ENCODE measurements around the gene ALOX12B. TPM values are rescaled to one million over a fixed set of nuclear protein-coding genes. Genes with fewer than 3 reads are reported as not detected.
"Not testable (repeated sequence)": the region's sequence is repeated elsewhere in the genome, so short reads cannot be mapped to it uniquely, and the experiment has no call there.

Gene ALOX12B
- polyA plus RNA-seq, 12 donors, result 0.09 to 0.66 (median 0.49) TPM; not detected in 9

DNA sequence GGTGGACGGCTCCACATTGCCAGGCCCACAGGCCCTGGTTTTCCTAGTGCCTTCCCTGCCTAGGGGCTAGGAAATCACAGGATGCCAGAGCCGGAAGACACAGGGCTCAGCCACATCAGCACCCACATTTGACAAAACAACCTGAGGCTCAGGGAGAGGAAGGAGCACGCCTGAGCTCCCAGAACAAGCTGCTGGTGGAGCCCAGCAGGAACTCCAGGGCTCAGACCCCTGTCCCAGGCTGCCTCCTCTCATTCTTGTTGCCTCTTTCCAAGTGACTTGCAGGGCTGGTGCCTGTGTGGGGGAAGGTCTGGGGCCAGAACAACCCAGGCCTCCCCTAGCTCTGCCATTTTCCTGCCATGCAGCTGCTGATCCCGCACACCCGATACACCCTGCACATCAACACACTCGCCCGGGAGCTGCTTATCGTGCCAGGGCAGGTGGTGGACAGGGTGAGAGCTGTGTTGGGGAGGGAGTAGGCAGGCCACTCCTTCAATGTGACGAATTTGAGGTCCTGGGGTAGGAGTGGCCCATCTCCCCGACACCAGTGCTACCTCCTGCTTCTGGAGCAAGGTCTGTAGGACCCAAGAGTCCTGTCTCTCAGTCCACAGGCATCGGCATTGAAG is 41.1 kb downstream of the ALOX12B start:
- DNase-seq, result no peak

GRCh38 chr17:8044819-8045810 is 42.4 kb downstream of the ALOX12B start:
- DNase-seq, result no peak

DNA sequence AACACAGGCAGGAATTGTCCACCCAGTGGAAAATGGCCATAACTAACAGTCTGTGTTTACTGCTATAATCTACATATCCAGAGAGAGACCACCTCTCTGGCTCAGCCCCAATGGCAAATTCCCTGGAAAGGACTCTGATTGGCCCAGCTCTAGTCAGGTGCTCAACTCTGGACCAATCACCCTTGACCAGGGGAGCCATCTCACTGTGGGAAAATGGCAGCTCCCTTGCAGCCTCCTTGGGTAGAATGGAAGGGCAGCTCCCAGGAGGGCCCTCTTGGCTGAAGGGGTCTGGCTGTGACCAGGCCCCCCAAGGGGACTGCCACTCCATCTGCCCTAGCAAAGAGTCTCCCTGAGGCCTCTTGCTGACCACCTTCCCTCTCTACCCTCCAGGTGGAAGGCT is 45.5 kb downstream of the ALOX12B start:
- no peak for DNase-seq

GRCh38 chr17:8041249-8041928 is 46.1 kb downstream of the ALOX12B start:
- DNase-seq, result no peak

DNA sequence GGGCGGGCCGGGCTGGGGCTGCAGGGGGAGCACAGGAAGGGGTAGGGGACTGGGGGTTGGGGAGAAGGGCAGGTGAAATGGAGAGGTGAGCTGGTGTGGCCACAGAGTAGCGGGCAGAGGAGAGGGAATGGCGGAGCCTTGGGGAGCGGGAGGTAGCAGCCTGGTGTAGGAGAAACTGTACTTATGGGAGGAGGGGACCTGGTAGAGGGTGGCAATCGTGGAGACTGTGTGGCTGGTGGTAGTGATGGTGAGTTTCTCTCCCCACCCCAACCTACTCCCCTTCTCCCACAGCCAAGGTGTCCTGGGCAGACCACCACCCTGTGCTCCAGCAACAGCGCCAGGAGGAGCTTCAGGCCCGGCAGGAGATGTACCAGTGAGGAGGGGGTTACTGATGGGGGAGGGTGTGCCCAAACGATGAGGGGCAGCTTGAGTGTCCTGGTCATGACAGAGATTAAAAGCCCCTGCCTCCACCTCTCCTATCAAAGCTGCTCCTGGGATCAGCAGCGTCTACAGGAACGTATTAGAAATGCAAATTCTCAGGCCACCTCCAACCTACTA is 47.8 kb downstream of the ALOX12B start:
- no peak for DNase-seq

- no peak for DNase-seq
Observed at GRCh38 chr17:8038954-8039610, 48.4 kb downstream of the ALOX12B start, which contains the start of gene ALOX15B. Gene ALOX15B, plus strand, starts transcription at chr17:8039059. Its CDS starts 97 bp downstream, at chr17:8039156.

GRCh38 chr17:8032442-8032841 is 55.1 kb downstream of the ALOX12B start:
- DNase-seq, result no peak

GRCh38 chr17:8031950-8032349 is 55.6 kb downstream of the ALOX12B start:
- no peak for DNase-seq

GRCh38 chr17:8031261-8031661 is 56.3 kb downstream of the ALOX12B start:
- DNase-seq, result no peak

DNA sequence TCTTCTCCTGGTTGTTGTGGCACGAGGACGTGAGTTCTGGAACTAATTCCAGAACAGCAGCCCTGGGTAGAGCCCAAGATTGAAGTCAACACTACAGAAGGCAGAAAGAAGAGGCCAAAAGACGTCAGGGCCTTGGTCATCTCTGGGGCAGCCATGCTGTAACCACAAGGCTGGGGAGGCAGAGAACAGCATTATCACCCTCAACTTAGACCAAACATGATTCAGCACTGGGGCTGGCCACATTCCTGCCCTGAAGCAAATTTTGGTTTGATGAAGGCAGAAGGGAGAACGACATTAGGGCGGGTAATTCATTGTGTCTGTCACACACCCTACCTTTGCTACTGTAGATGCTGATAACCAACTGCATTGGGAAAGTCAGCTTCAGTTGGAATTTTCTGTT is 58.4 kb downstream of the ALOX12B start:
- no peak for DNase-seq

DNA sequence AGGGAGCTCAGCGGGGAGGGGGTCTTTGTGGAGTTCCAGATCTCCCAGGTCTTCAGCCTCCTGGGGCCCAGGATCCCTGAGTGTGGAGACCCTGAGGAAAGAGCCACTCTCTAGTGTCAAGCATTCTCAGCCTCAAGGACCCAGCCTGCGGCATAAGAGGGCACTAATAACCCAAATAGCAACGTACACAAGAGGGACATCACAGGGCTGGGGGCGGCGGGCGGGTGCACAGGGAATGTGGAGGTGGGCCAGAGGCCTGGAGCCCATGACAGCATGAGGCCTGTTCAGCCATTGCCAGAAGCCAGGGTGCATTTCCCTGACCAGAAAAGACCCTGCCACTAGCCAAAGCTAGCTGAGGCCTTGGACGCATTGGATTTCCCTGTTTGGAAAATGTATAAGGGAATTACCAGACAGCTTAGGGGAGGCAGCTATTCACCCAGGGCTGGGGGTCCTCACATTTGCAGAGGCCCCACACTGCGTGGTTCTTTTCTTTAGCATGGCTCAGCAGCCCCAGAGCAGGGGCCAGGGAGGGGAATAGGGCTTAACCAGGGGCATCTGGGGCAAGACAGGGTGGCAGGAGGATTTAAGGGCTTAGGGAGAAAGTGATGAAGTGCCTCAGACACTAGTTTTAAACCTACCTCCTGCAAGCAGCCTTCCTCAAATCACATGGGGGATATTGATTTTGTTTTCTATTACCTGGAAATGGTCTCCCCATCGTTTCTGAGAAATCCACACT is 62.2 kb downstream of the ALOX12B start:
- DNase-seq, result no peak

DNA sequence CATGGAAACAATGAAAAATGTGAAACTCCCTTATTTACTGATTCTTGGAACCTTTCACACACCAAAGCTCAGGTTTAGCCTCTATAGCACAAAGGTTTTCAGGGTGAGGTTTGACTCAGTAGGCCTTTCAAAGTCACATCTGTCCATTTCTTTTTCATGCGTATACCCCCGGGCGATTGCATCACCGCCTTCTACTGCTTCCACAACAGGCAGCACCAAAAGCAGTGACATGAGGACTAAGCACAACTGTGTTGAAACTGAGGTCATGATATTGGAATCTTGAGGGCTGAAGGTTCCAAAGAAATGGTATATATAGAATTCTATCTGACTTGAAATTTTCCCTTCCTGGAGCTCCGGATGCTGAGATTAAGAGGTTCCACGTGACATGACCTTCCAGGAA is 63.4 kb downstream of the ALOX12B start:
- not testable (repeated sequence) for DNase-seq

Other genes starting within 250 kb of the ALOX12B start
- gene TMEM88, start 232.7 kb downstream of the ALOX12B start, polyA plus RNA-seq (ENCODE audit: insufficient read length in 12 of 12), result 10 to 100 TPM in 11 of 12 donors, not detected in 1; 14.1 to 29.0 (median 20.2) TPM
- gene NAA38, start 230.2 kb downstream of the ALOX12B start, polyA plus RNA-seq (ENCODE audit: insufficient read length in 12 of 12), result 10 to 100 TPM in 11 of 12 donors, not detected in 1; 34.8 to 74.9 (median 41.8) TPM
- gene CYB5D1, start 229.7 kb downstream of the ALOX12B start, polyA plus RNA-seq (ENCODE audit: insufficient read length in 12 of 12), result 10 to 100 TPM in 4 of 12 donors, 1 to 10 TPM in 7, not detected in 1; 6.7 to 14.1 (median 8.7) TPM
- gene CHD3, start 198.9 kb downstream of the ALOX12B start, polyA plus RNA-seq (ENCODE audit: insufficient read length in 12 of 12), result 100 to 1,000 TPM in 2 of 12 donors, 10 to 100 TPM in 9, not detected in 1; 56.4 to 524 (median 74.2) TPM
- 1 to 10 TPM in 10 of 12 donors, not detected in 2; 2.4 to 4.8 (median 3.0) TPM for gene RNF227, start 171.4 kb downstream of the ALOX12B start, polyA plus RNA-seq (ENCODE audit: insufficient read length in 12 of 12)
- 10 to 100 TPM in 1 of 12 donors, 1 to 10 TPM in 9, not detected in 2; 2.5 to 18.8 (median 6.0) TPM for gene KCNAB3, start 157.9 kb downstream of the ALOX12B start, polyA plus RNA-seq (ENCODE audit: insufficient read length in 12 of 12)
- gene TRAPPC1, start 155.8 kb downstream of the ALOX12B start, polyA plus RNA-seq (ENCODE audit: insufficient read length in 12 of 12), result 10 to 100 TPM in 11 of 12 donors, not detected in 1; 76.1 to 93.9 (median 82.4) TPM
- gene CNTROB, start 155.5 kb downstream of the ALOX12B start, polyA plus RNA-seq (ENCODE audit: insufficient read length in 12 of 12), result 10 to 100 TPM in 11 of 12 donors, not detected in 1; 24.9 to 62.8 (median 31.2) TPM
- under 1 TPM in 3 of 12 donors, not detected in 9; 0.04 to 0.15 (median 0.05) TPM for gene GUCY2D, start 85.1 kb downstream of the ALOX12B start, polyA plus RNA-seq (ENCODE audit: insufficient read length in 12 of 12)
- 1 to 10 TPM in 1 of 12 donors, under 1 TPM in 9, not detected in 2; 0.18 to 1.2 (median 0.28) TPM for gene ALOX15B, start 48.7 kb downstream of the ALOX12B start, polyA plus RNA-seq (ENCODE audit: insufficient read length in 12 of 12)
- gene ALOXE3, start 30.8 kb upstream of the ALOX12B start, polyA plus RNA-seq (ENCODE audit: insufficient read length in 12 of 12), result under 1 TPM in 3 of 12 donors, not detected in 9; 0.08 to 0.37 (median 0.22) TPM
- under 1 TPM in 3 of 12 donors, not detected in 9; 0.12 to 0.29 (median 0.14) TPM for gene HES7, start 36.4 kb upstream of the ALOX12B start, polyA plus RNA-seq (ENCODE audit: insufficient read length in 12 of 12)
- 100 to 1,000 TPM in 1 of 12 donors, 10 to 100 TPM in 10, not detected in 1; 27.4 to 159 (median 47.2) TPM for gene PER1, start 64.7 kb upstream of the ALOX12B start, polyA plus RNA-seq (ENCODE audit: insufficient read length in 12 of 12)
- 1,000 to 10,000 TPM in 1 of 12 donors, 100 to 1,000 TPM in 1, 10 to 100 TPM in 10; 53.7 to 1,226 (median 62.8) TPM for gene VAMP2, start 75.2 kb upstream of the ALOX12B start, polyA plus RNA-seq (ENCODE audit: insufficient read length in 12 of 12)
- 10 to 100 TPM in 1 of 12 donors, 1 to 10 TPM in 10, not detected in 1; 4.5 to 13.7 (median 6.8) TPM for gene TMEM107, start 88.7 kb upstream of the ALOX12B start, polyA plus RNA-seq (ENCODE audit: insufficient read length in 12 of 12)
- gene BORCS6, start 102.5 kb upstream of the ALOX12B start, polyA plus RNA-seq (ENCODE audit: insufficient read length in 12 of 12), result 1 to 10 TPM in 10 of 12 donors, not detected in 2; 2.3 to 5.7 (median 3.3) TPM
- 10 to 100 TPM in 10 of 12 donors, 1 to 10 TPM in 1, not detected in 1; 9.4 to 31.8 (median 17.7) TPM for gene AURKB, start 122.9 kb upstream of the ALOX12B start, polyA plus RNA-seq (ENCODE audit: insufficient read length in 12 of 12)
- 10 to 100 TPM in 7 of 12 donors, 1 to 10 TPM in 4, not detected in 1; 8.9 to 29.2 (median 10.7) TPM for gene CTC1, start 160.3 kb upstream of the ALOX12B start, polyA plus RNA-seq (ENCODE audit: insufficient read length in 12 of 12)
- gene PFAS, start 161.6 kb upstream of the ALOX12B start, polyA plus RNA-seq (ENCODE audit: insufficient read length in 12 of 12), result 10 to 100 TPM in 11 of 12 donors, not detected in 1; 19.8 to 62.4 (median 24.6) TPM
- 10 to 100 TPM in 11 of 12 donors, not detected in 1; 16.6 to 37.8 (median 21.3) TPM for gene RANGRF, start 201.0 kb upstream of the ALOX12B start, polyA plus RNA-seq (ENCODE audit: insufficient read length in 12 of 12)
- gene SLC25A35, start 207.7 kb upstream of the ALOX12B start, polyA plus RNA-seq (ENCODE audit: insufficient read length in 12 of 12), result 1 to 10 TPM in 10 of 12 donors, not detected in 2; 1.2 to 3.7 (median 1.8) TPM
- 100 to 1,000 TPM in 1 of 12 donors, 10 to 100 TPM in 10, not detected in 1; 10.8 to 108 (median 13.8) TPM for gene ARHGEF15, start 222.5 kb upstream of the ALOX12B start, polyA plus RNA-seq (ENCODE audit: insufficient read length in 12 of 12)